HepG2 (cell line): ENCODE measurements around the gene MARCHF9. TPM values are rescaled to one million over a fixed set of nuclear protein-coding genes. Genes with fewer than 3 reads are reported as not detected.

Experiments
- ATAC-seq: fragments of 200-7000 bp; cut with Tn5 transposase; 3 replicates; pipeline ENCODE4 v1.9.1; 2020; ENCODE audit warnings: mild to moderate bottlenecking, moderate library complexity
- BruUV-seq: library from RNA; stranded (reverse); fragments of 400-500 nt; replicated peaks from 2 replicates; lab custom pipeline; 2021; lab: Mats Ljungman, UMichigan
- CTCF ChIA-PET: fragments of 300-600 bp; formaldehyde crosslinking; extraction: SDS; loops from one replicate; lab custom pipeline; 2021; ENCODE audit warnings: low total read pairs, inconsistent platforms, low intra/inter-chr PET ratio; lab: Yijun Ruan, JAX
- POLR2A ChIA-PET: fragments of 350-600 bp; sonication (Branson Sonifier 250); formaldehyde crosslinking; loops from one replicate; lab custom pipeline; 2020; ENCODE audit warnings: antibody characterized with exemption, inconsistent platforms; lab: Yijun Ruan, JAX
- DNase-seq: peaks from one replicate; pipeline ENCODE4 v3.0.0-alpha.2; 2015; ENCODE audit warnings: low spot score
- FAIRE-seq: peaks from 3 replicates; lab custom pipeline; 2011; peaks lifted over from hg19 to GRCh38; lab: Jason Lieb, UNC
- H2AFZ ChIP-seq: one replicate; pipeline ENCODE4 v1.6.1; 2011; ENCODE audit warnings: low read length, inconsistent platforms
- H3K27ac ChIP-seq: fragments of 300-600 bp; 3 replicates; pipeline ENCODE4 v1.8.0; 2011; ENCODE audit warnings: mixed run types, mild to moderate bottlenecking, mixed read lengths, low read length, inconsistent platforms; ENCODE audit not compliant: insufficient read depth; ENCODE audit errors: extremely low read length
- H3K27me3 ChIP-seq, 2 experiments: fragments of 200-600 bp in 1 of 2; 2 replicates in 1 of 2; 3 replicates in 1 of 2; pipeline versions ENCODE4 v1.6.0 to v1.8.0; 2011; ENCODE audit warnings: low read length in 2 of 2, mild to moderate bottlenecking in 2 of 2, moderate library complexity in 2 of 2, inconsistent platforms in 1 of 2; ENCODE audit not compliant: insufficient read depth in 2 of 2, control insufficient read depth in 1 of 2
- H3K36me3 ChIP-seq, 2 experiments: fragments of 200-600 bp in 1 of 2; replicated peaks in 1 of 2; 2 replicates in 1 of 2; 3 replicates in 1 of 2; pipeline versions ENCODE4 v1.5.1 to v1.8.0; 2011; ENCODE audit warnings: low read length in 2 of 2, inconsistent platforms in 1 of 2; ENCODE audit not compliant: insufficient read depth in 2 of 2, control insufficient read depth in 1 of 2
- H3K4me1 ChIP-seq: 2 replicates; pipeline ENCODE4 v1.5.1; 2012; ENCODE audit warnings: low read length, inconsistent platforms; ENCODE audit not compliant: insufficient read depth
- H3K4me2 ChIP-seq: 2 replicates; pipeline ENCODE4 v1.6.0; 2011; ENCODE audit warnings: low read depth, low read length, inconsistent platforms
- H3K4me3 ChIP-seq, 3 experiments: fragments of 200-600 bp in 1 of 3; sonication (generic), shearing (Covaris generic) in 1 of 3; replicated peaks in 1 of 3; 2 replicates each; pipeline ENCODE4 v1.5.1; 2011 to 2016; ENCODE audit warnings: low read length in 3 of 3, inconsistent platforms in 2 of 3, low read depth in 2 of 3, mild to moderate bottlenecking in 2 of 3, control low read depth in 1 of 3, mixed read lengths in 1 of 3; ENCODE audit not compliant: insufficient read depth in 1 of 3
- H3K79me2 ChIP-seq: one replicate; pipeline ENCODE4 v1.6.1; 2011; ENCODE audit warnings: low read length, inconsistent platforms; ENCODE audit not compliant: insufficient read depth
- H3K9ac ChIP-seq: 2 replicates; pipeline ENCODE4 v1.6.0; 2011; ENCODE audit warnings: mild to moderate bottlenecking, low read depth, low read length, inconsistent platforms; ENCODE audit not compliant: insufficient read depth
- H3K9me3 ChIP-seq: 2 replicates; pipeline ENCODE4 v1.5.1; 2012; ENCODE audit warnings: mild to moderate bottlenecking, low read length
- H4K20me1 ChIP-seq: 2 replicates; pipeline ENCODE4 v1.6.0; 2011; ENCODE audit warnings: inconsistent platforms, mild to moderate bottlenecking, low read length, moderate library complexity; ENCODE audit not compliant: insufficient read depth
- ARID4A ChIP-seq: sonication (generic); formaldehyde crosslinking; IDR thresholded peaks from 2 replicates; pipeline ENCODE4 v1.5.0; 2020; ENCODE audit warnings: mild to moderate bottlenecking, missing genetic modification reagents, borderline replicate concordance
- ATF5 ChIP-seq: sonication (generic); formaldehyde crosslinking; IDR thresholded peaks from 2 replicates; pipeline ENCODE4 v1.4.0; 2020; ENCODE audit warnings: mild to moderate bottlenecking, low read depth, missing genetic modification reagents
- CTCF ChIP-seq: sonication (generic); formaldehyde crosslinking; IDR thresholded peaks from 2 replicates; pipeline ENCODE4 v1.5.0; 2020; ENCODE audit warnings: mild to moderate bottlenecking, missing genetic modification reagents, moderate library complexity
- ETV6 ChIP-seq: sonication (generic); formaldehyde crosslinking; conservative IDR thresholded peaks from 2 replicates; pipeline ENCODE4 v1.4.0; 2020; ENCODE audit warnings: missing genetic modification reagents
- NPAS2 ChIP-seq: sonication (generic); formaldehyde crosslinking; IDR thresholded peaks from 2 replicates; pipeline ENCODE4 v1.8.0; 2022; ENCODE audit warnings: mild to moderate bottlenecking, missing genetic modification reagents, borderline replicate concordance
- SMC3 ChIP-seq: IDR thresholded peaks from 2 replicates; pipeline ENCODE4 v1.6.1; 2011; ENCODE audit warnings: low read length, improper control_type of control experiment
- STAG1 ChIP-seq: sonication (generic); formaldehyde crosslinking; IDR thresholded peaks from 2 replicates; pipeline ENCODE4 v1.4.0; 2020; ENCODE audit warnings: missing genetic modification reagents
- TAF1 ChIP-seq: sonication (generic); formaldehyde crosslinking; IDR thresholded peaks from 2 replicates; pipeline ENCODE4 v1.4.0; 2020; ENCODE audit warnings: missing genetic modification reagents
- ZNF574 ChIP-seq: sonication (generic); formaldehyde crosslinking; IDR thresholded peaks from 2 replicates; pipeline ENCODE4 v1.4.0; 2020; ENCODE audit warnings: missing genetic modification reagents
- ZNF75D ChIP-seq: sonication (generic); formaldehyde crosslinking; IDR thresholded peaks from 2 replicates; pipeline ENCODE4 v1.8.1; 2023; ENCODE audit warnings: missing genetic modification reagents, mild to moderate bottlenecking, borderline replicate concordance
- WGBS: methylation state at CpG from one replicate; pipeline ENCODE4 v1.1.6; 2017; ENCODE audit warnings: low lambda C conversion rate; 5-methylcytosine and 5-hydroxymethylcytosine counted together
- in situ Hi-C: cut with HindIII; loops from 2 replicates; pipeline ENCODE4 v1.10.0; 2017; ENCODE audit warnings: low pct_unique_long_range_greater_than_20kb; ENCODE audit not compliant: extremely low pct_ligation_motif_present
- intact Hi-C: fragments of 100-400 bp; cut with micrococcal nuclease; formaldehyde crosslinking; loops from one replicate; pipeline ENCODE4 v1.10.0; 2022; ENCODE audit not compliant: unreplicated experiment
- polyA plus RNA-seq, 8 experiments: library from polyadenylated mRNA; depleted of rRNA in 3 of 8; stranded (reverse) in 7 of 8; unstranded in 1 of 8; fragments of >200 nt; fragmentation: Illumina TruSeq in 4 of 8; extraction: Trizol in 4 of 8; gene quantifications; 2 replicates each; pipeline versions ENCODE4 v1.2.1 to v1.2.3, GENCODE V29; 2011 to 2016; ENCODE audit warnings: low read depth in 4 of 8, missing spikeins in 1 of 8, mixed read lengths in 1 of 8; ENCODE audit not compliant: insufficient read depth in 1 of 8
- total RNA-seq, 5 experiments: library from RNA; depleted of rRNA; stranded (reverse); fragments of >200 nt; fragmentation: Illumina TruSeq; extraction: Trizol; gene quantifications; 2 replicates each; pipeline ENCODE4 v1.2.3, GENCODE V29; 2016; ENCODE audit warnings: low read depth in 1 of 5

Gene MARCHF9
- total and polyA plus RNA-seq, 2 of the 13 experiments (the other 11 are each of a cell fraction or from before 2014, with no cell fraction given), result 5.7 to 9.6 TPM

- Histone ChIP-seq H3K9me3 (no peaks in the 10 kb centered on the region), H3K27me3 (peaks cover 5 to 34% of the 10 kb centered on the region in 2 experiments; a peak in 3 of 5 replicates), H3K79me2 (peaks cover 10% of the 10 kb centered on the region), H3K4me3 (peak overlapping the region in 2 of 3 experiments; percentile 18 to 56; a peak in 2 of 6 replicates), H3K36me3 (peaks cover 0 to 15% of the 10 kb centered on the region in 2 experiments; a peak in 3 of 5 replicates), H3K27ac (no peak overlapping the region), H3K9ac (no peak overlapping the region), H3K4me2 (peak overlapping the region; percentile 54), H3K4me1 (peaks cover 50% of the 10 kb centered on the region), H2AFZ (no peak overlapping the region), H4K20me1 (no peaks in the 10 kb centered on the region)
- ATAC-seq (peak; percentile 18), FAIRE-seq (no peak), DNase-seq (peak; percentile 20)
- CTCF ChIA-PET, result no interaction called here
- 17% methylated on average over 9 of the region's 14 CpGs for WGBS
- BruUV-seq, result no TSS peak
- in situ Hi-C loops (no loop called here), intact Hi-C loops (no loop called here)
- POLR2A ChIA-PET, result no interaction called here
- TF ChIP-seq NPAS2 (no peak), ZNF574 (CRISPR knock-in tag) (0 out of 2 replicates have a peak, but pooled peaks have one; percentile 14), SMC3 (peak; percentile 13; the same call in 1 of the 2 replicates), TAF1 (CRISPR knock-in tag) (0 out of 2 replicates have a peak, but pooled peaks have one; percentile 9), ARID4A (CRISPR knock-in tag) (peak; percentile 20; the same call in 1 of the 2 replicates), CTCF (CRISPR knock-in tag) (peak; percentile 61), ZNF75D (no peak), ATF5 (CRISPR knock-in tag) (no peak), STAG1 (CRISPR knock-in tag) (peak; percentile 36), ETV6 (CRISPR knock-in tag) (no peak)
Measured at GRCh38 chr12:57741844-57742738, 12.8 kb upstream of the MARCHF9 start.
